K562 (cell line): ENCODE measurements around the gene TCEA3. TPM values are rescaled to one million over a fixed set of nuclear protein-coding genes. Genes with fewer than 3 reads are reported as not detected.

Experiments used
- BCOR ChIP-seq: fragments of 450-650 bp; IDR thresholded peaks from 2 replicates; pipeline ENCODE4 v1.6.1; 2016
- C11orf30 ChIP-seq: fragments of 450-650 bp; IDR thresholded peaks from 2 replicates; pipeline ENCODE4 v1.6.1; 2016; ENCODE audit warnings: low read depth, mild to moderate bottlenecking
- EP400 ChIP-seq: fragments of 450-650 bp; IDR thresholded peaks from 2 replicates; pipeline ENCODE4 v1.6.1; 2017; ENCODE audit warnings: antibody characterized with exemption, mild to moderate bottlenecking, moderate library complexity
- GABPB2 ChIP-seq: fragments of 250-450 bp; sonication (Bioruptor Pico); conservative IDR thresholded peaks from 2 replicates; pipeline ENCODE4 v1.5.1; 2021; ENCODE audit warnings: mild to moderate bottlenecking
- HDAC8 ChIP-seq: fragments of 450-650 bp; IDR thresholded peaks from 2 replicates; pipeline ENCODE4 v1.6.1; 2016; ENCODE audit warnings: mild to moderate bottlenecking, missing genetic modification characterization, moderate library complexity, missing compliant biosample characterization
- KDM5B ChIP-seq: fragments of 200-600 bp; sonication (generic); IDR thresholded peaks from 2 replicates; pipeline ENCODE4 v1.6.1; 2012; ENCODE audit warnings: low read depth, mild to moderate bottlenecking, moderate library complexity, low read length, control low read depth, inconsistent platforms; ENCODE audit not compliant: insufficient replicate concordance
- KLF13 ChIP-seq: fragments of 450-650 bp; IDR thresholded peaks from 2 replicates; pipeline ENCODE4 v1.6.1; 2016; ENCODE audit warnings: missing genetic modification characterization, low read depth, mild to moderate bottlenecking, missing compliant biosample characterization, moderate library complexity, borderline replicate concordance
- NCOA2 ChIP-seq, 2 experiments: fragments of 450-650 bp; IDR thresholded peaks; 2 replicates each; pipeline ENCODE4 v1.6.1; 2018; ENCODE audit warnings: mild to moderate bottlenecking in 2 of 2, moderate library complexity in 1 of 2; ENCODE audit not compliant: partially characterized antibody in 2 of 2
- NUFIP1 ChIP-seq: fragments of 450-650 bp; IDR thresholded peaks from 2 replicates; pipeline ENCODE4 v1.6.1; 2018; ENCODE audit not compliant: partially characterized antibody
- POLR2B ChIP-seq: fragments of 450-650 bp; IDR thresholded peaks from 2 replicates; pipeline ENCODE4 v1.6.1; 2018; ENCODE audit warnings: low read depth; ENCODE audit not compliant: partially characterized antibody
- SLC30A9 ChIP-seq: fragments of 250-450 bp; sonication (Bioruptor Pico); IDR thresholded peaks from 2 replicates; pipeline ENCODE4 v1.8.0; 2022; ENCODE audit warnings: mild to moderate bottlenecking, moderate library complexity
- TAL1 ChIP-seq: fragments of 450-650 bp; IDR thresholded peaks from 2 replicates; pipeline ENCODE4 v1.6.1; 2016; ENCODE audit warnings: mild to moderate bottlenecking
- TCF3 ChIP-seq: sonication (generic); formaldehyde crosslinking; IDR thresholded peaks from 2 replicates; pipeline ENCODE4 v1.4.0; 2020; ENCODE audit warnings: mild to moderate bottlenecking, missing genetic modification reagents
- TCF7L2 ChIP-seq: fragments of 150-350 bp; IDR thresholded peaks from 2 replicates; pipeline ENCODE4 v1.6.1; 2016; ENCODE audit warnings: low read depth, mild to moderate bottlenecking, low read length, moderate library complexity
- TFAP4 ChIP-seq: sonication (generic); formaldehyde crosslinking; IDR thresholded peaks from 2 replicates; pipeline ENCODE4 v1.8.0; 2022; ENCODE audit warnings: missing genetic modification reagents, mild to moderate bottlenecking, moderate library complexity, borderline replicate concordance
- TOE1 ChIP-seq, 2 experiments: fragments of 450-650 bp in 1 of 2; sonication (generic) in 1 of 2; formaldehyde crosslinking in 1 of 2; IDR thresholded peaks; 2 replicates each; pipeline versions ENCODE4 v1.7.1 to v1.8.0; 2016 to 2022; ENCODE audit warnings: borderline replicate concordance in 2 of 2, mild to moderate bottlenecking in 2 of 2, antibody characterized with exemption in 1 of 2, inconsistent platforms in 1 of 2, low read depth in 1 of 2, missing genetic modification reagents in 1 of 2, moderate library complexity in 1 of 2
- TSC22D4 ChIP-seq: fragments of 450-650 bp; IDR thresholded peaks from 2 replicates; pipeline ENCODE4 v1.6.1; 2016; ENCODE audit warnings: missing genetic modification characterization, missing biosample characterization, control low read depth
- XRCC5 ChIP-seq: fragments of 200-400 bp; formaldehyde crosslinking; IDR thresholded peaks from 2 replicates; pipeline ENCODE4 v1.6.1; 2017; ENCODE audit warnings: low read depth, mild to moderate bottlenecking, low read length
- ZFP1 ChIP-seq: fragments of 450-650 bp; formaldehyde crosslinking; IDR thresholded peaks from 2 replicates; pipeline ENCODE4 v1.4.0; 2020; ENCODE audit warnings: mild to moderate bottlenecking, mixed read lengths
- ZKSCAN8 ChIP-seq: fragments of 200-800 bp; sonication (Bioruptor generic); IDR thresholded peaks from 2 replicates; pipeline ENCODE4 v1.6.1; 2016; ENCODE audit warnings: missing genetic modification characterization, missing compliant biosample characterization
- ZNF197 ChIP-seq: fragments of 200-800 bp; sonication (Bioruptor generic); IDR thresholded peaks from 2 replicates; pipeline ENCODE4 v1.6.1; 2016; ENCODE audit warnings: low read depth, missing genetic modification characterization, missing compliant biosample characterization
- ZNF277 ChIP-seq: fragments of 250-450 bp; sonication (Bioruptor Pico); IDR thresholded peaks from 2 replicates; pipeline ENCODE4 v1.8.0; 2022; ENCODE audit warnings: inconsistent platforms, mild to moderate bottlenecking, moderate library complexity, borderline replicate concordance
- ZNF316 ChIP-seq: fragments of 450-650 bp; IDR thresholded peaks from 2 replicates; pipeline ENCODE4 v1.6.1; 2016
- polyA plus RNA-seq, 8 experiments: library from polyadenylated mRNA; depleted of rRNA in 4 of 8; stranded (reverse) in 5 of 8; unstranded in 3 of 8; fragments of >200 nt; fragmentation: Nextera tagmentation in 2 of 8; fragmentation: Illumina TruSeq in 1 of 8; extraction: Ambion mirVana in 2 of 8; extraction: Trizol in 1 of 8; gene quantifications; 2 replicates each; pipeline versions ENCODE4 v1.2.1 to v1.2.3, GENCODE V29; 2011 to 2014; ENCODE audit warnings: inconsistent platforms in 1 of 8, missing spikeins in 1 of 8
- total RNA-seq, 7 experiments: library from RNA; depleted of rRNA in 6 of 7; stranded (reverse); fragments of >200 nt in 6 of 7; fragmentation: Illumina TruSeq in 2 of 7; extraction: Trizol in 2 of 7; gene quantifications; 2 replicates each; pipeline versions ENCODE4 v1.2.1 to v1.2.3, GENCODE V29; 2011 to 2021; ENCODE audit warnings: low replicate concordance in 1 of 7
- TF ChIP-seq, protein P1 (sequence below): fragments of 250-450 bp; sonication (Bioruptor Pico); IDR thresholded peaks from 2 replicates; pipeline ENCODE4 v1.5.0; 2021
- TF ChIP-seq, protein P2 (sequence below): fragments of 450-650 bp; IDR thresholded peaks from 2 replicates; pipeline ENCODE4 v1.6.1; 2016; ENCODE audit warnings: antibody characterized with exemption

TCEA3 gene
- total and polyA plus RNA-seq, 9 of the 15 experiments (the other 6 are each of a cell fraction or from before 2014, with no cell fraction given) = 0.03 to 0.55 (median 0.36) TPM

- TF ChIP-seq XRCC5 (no peak), POLR2B (no peak), ZNF197 (CRISPR knock-in tag) (no peak), TAL1 (peak; percentile 49; the same call in 1 of the 2 replicates), C11orf30 (peak; percentile 88), TCF3 (peak; percentile 56), BCOR (0 out of 2 replicates have a peak, but pooled peaks have one; percentile 10), SLC30A9 (CRISPR knock-in tag) (no peak), TOE1 (IDR thresholded peaks at IDR 0.05; ENCODE audit: borderline replicate concordance) (no peak), TOE1 (CRISPR knock-in tag; IDR thresholded peaks at IDR 0.05; ENCODE audit: borderline replicate concordance, low read depth) (no peak), GABPB2 (CRISPR knock-in tag) (no peak), NCOA2 (IDR thresholded peaks at IDR 0.05; ENCODE audit: partially characterized antibody in 2 of 2) (no peak), KLF13 (tag) (no peak), KDM5B (no peak), ZNF277 (no peak), TSC22D4 (no peak), EP400 (0 out of 2 replicates have a peak, but pooled peaks have one; percentile 25), TFAP4 (no peak), HDAC8 (no peak), ZFP1 (CRISPR knock-in tag) (no peak), TCF7L2 (no peak), ZNF316 (peak; percentile 94), ZKSCAN8 (CRISPR knock-in tag) (no peak), NUFIP1 (no peak)
- TF ChIP-seq, protein P1, sequence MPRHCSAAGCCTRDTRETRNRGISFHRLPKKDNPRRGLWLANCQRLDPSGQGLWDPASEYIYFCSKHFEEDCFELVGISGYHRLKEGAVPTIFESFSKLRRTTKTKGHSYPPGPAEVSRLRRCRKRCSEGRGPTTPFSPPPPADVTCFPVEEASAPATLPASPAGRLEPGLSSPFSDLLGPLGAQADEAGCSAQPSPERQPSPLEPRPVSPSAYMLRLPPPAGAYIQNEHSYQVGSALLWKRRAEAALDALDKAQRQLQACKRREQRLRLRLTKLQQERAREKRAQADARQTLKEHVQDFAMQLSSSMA (CRISPR knock-in tag) = no peak
- TF ChIP-seq, protein P2, sequence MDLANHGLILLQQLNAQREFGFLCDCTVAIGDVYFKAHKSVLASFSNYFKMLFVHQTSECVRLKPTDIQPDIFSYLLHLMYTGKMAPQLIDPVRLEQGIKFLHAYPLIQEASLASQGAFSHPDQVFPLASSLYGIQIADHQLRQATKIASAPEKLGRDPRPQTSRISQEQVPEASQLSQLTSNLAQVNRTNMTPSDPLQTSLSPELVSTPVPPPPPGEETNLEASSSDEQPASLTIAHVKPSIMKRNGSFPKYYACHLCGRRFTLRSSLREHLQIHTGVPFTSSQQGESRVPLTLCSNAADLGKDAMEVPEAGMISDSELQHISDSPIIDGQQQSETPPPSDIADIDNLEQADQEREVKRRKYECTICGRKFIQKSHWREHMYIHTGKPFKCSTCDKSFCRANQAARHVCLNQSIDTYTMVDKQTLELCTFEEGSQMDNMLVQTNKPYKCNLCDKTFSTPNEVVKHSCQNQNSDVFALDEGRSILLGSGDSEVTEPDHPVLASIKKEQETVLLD = 0 out of 2 replicates have a peak, but pooled peaks have one; percentile 48
These were observed 82.4 kb downstream of the TCEA3 start (continued) for GRCh38 chr1:23341931-23342692.
